ENCODE data around the gene SLC44A2. TPM values are rescaled to one million over a fixed set of nuclear protein-coding genes. Genes with fewer than 3 reads are reported as not detected.

Gene SLC44A2
- polyA plus RNA-seq (2014; cell fraction: cytosol; rRNA removed): 13.7 and 15.7 TPM in 2 replicates
- 21.2 and 36.2 TPM in 2 replicates for polyA plus RNA-seq (2014; cell fraction: nucleus; rRNA removed)

DNA sequence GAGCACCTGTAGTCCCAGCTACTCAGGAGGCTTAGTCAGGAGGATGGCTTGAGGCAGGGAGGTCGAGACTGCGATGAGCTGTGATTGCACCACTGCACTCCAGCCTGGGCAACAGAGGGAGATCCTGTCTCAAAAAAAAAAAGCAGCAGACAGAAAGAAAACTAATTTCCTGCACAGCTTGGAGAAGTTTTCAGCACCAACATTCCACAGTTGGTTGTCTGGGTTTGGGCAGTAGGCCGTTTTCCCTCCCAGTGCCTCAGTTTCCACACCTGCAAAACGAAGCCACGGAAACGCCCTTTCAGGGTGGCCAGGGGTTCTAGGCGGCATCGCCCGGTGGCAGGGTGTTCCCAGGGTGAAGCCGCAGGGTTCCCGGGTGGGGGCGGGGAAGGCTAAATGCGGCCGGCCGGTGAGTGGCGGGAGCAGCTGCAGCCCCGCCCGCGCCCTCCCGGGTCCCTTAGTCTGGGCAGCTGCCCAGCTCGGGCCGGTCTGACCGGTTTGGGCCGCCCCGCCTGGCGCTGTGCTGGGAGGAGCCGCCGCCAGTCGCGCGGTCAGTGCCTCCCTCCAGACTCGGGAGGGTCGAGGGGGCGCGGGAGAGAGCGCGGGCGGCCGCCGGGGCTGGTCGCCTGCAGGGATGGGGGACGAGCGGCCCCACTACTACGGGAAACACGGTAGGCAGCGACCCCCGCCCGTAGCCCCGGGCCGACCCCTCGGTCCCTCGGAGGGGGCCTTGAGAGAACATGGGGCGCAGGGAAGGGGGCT, at the start of gene SLC44A2:
TSS of gene SLC44A2 (plus strand) at position 551 of the 759 bp plus-strand sequence. CDS start at position 632, 81 bp downstream.
- no peak for DNase-seq (ENCODE audit: low spot score)

DNA sequence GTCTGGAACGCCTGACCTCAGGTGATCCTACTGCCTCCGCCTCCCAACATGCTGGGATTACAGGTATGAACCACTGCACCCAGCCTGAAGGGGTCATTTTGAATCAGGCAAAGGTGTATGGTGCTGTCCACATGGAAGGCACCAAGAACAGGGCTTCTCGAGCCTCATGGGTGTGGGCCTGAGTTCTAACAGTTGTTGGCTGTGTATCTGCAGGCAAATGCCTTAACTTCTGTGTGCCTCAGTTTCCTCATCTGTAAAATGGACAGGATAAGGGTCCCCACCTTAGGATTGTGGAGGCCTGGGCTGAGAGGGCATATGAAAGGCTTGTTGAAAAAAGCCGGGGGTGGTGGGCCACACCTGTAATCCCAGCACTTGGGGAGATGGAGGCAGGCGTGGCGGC, 47.4 kb upstream of the SLC44A2 start:
- DNase-seq (ENCODE audit: low spot score): no peak

- DNase-seq (ENCODE audit: low spot score): peak; percentile 91
Measured at GRCh38 chr19:10580979-10581631, 44.2 kb upstream of the SLC44A2 start.

- DNase-seq (ENCODE audit: low spot score): no peak
Measured at GRCh38 chr19:10582091-10582490, 43.3 kb upstream of the SLC44A2 start.

DNA sequence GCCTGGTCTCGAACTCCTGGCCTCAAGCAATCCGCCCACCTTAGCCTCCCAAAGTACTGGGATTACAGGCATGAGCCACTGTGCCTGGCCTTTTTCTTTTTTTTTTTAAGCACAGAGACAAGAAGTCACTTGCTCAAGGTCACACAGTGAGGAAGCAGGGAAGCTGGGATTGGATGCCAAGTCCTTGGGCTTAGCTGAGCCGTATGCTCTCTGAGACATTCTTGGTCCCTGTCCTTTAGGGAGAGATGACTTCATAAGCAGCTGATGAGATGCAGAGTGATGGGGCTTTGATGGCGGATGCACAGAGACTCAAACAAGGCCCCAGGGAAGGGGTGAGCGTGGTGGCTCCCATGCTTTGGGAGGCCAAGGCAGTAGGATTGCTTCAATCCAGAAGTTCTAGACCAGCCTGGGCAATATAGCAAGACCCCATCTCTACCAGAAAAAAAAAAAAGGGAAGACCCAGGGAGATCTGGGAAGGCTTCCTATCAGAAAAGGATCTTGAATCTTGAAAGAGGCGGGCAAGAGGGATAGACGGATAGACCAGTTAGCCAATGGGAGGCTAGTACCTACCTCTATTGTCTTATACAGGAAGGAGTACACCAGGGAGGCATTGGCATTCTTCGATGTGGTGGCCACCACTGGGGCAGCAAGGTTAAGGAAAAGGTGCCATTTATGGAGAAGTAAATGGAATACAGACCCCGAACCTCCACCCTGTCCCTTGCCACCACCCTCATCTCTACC, 42.1 kb upstream of the SLC44A2 start:
- DNase-seq (ENCODE audit: low spot score): no peak

DNA sequence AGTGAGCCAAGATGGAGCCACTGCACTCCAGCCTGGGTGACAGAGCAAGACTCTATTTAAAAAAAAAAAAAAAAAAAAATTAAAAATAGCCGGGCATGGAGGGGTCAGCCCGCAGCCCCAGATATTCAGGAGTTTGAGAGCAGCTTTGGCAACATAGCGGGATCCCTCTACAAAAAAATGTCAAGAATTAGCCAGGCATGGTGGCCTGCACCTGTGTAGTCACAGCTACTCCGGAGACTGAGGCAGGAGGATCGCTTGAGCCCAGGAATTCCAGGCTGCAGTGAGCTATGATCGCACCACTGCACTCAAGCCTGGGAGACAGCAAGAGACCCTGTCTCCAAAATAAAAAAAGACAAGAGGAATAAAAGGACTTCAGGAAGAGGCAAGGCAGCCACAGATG, 39.0 kb upstream of the SLC44A2 start:
- no peak for DNase-seq (ENCODE audit: low spot score)

- DNase-seq (ENCODE audit: low spot score): no peak
Measured at GRCh38 chr19:10587022-10587838, 38.1 kb upstream of the SLC44A2 start, which contains the start of gene AP1M2. AP1M2 (minus strand) TSS chr19:10587312; CDS start chr19:10587231, 81 bp downstream.

DNA sequence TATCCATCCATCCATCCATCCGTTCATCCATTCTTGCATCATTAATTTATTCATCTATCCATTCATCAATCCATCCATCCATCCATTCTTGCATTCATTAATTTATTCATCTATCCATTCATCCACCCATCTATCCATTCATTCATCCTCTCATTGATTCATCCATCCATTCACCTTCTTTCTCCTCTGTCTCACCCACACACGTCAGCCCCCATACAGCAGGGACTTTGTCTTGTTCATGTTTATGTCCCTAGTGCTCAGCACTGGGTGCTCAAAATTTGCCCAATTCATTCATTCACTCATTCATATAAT, 37.6 kb upstream of the SLC44A2 start:
- no peak for DNase-seq (ENCODE audit: low spot score)

DNA sequence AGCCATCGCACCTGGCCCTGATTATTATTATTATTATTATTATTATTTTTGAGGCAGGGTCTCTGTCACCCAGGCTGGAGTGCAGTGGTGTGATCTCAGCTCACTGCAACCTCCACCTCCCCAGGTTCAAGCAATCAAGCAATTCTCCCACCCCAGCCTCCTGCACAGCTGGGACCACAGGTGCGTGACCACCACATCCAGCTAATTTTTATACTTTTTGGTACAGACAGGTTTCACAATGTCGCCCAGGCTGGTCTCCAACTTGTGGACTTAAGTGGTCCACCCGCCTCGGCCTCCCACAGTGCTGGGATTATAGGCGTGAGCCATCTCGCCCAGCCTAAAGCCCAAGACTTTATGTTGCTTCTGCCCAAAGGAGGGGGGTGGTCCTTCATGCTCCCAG, 32.2 kb upstream of the SLC44A2 start:
- DNase-seq (ENCODE audit: low spot score): no peak

DNA sequence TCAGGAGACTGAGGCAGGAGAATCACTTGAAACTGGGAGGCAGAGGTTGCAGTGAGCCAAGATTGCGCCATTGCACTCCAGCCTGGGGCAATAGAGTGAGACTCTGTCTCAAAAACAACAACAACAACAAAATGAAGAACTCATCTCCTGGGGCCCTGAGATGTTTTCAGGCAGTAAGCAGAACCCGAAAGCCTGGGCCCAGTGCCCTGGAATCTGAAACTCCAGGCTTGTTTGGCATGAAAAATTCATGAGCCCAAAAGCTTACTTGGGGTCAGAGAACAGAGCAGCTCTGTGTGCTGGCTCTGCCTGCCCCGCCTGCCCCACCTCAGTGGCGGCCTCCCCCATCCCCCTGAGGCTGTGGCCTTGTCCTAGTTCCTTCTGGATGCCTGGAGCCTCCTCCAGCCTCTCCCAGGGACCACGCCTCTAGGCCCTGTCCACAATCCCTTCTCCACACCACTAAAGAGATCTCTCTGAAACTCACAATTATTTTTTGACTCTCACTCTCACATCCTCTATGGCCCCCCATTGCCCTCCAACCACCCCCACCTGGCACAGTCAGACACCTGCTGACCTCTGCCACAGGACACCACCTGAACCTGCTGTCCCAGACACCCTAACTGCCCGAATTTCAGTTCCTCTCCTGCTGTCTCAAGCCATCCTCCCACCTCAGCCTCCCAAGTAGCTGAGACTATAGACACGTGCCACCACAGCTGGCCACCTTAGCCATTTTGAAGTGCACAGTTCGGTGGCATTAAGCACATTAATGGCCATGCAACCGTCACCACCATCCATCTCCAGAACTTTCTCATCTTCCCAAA, 31.3 kb upstream of the SLC44A2 start:
- DNase-seq (ENCODE audit: low spot score): no peak

DNA sequence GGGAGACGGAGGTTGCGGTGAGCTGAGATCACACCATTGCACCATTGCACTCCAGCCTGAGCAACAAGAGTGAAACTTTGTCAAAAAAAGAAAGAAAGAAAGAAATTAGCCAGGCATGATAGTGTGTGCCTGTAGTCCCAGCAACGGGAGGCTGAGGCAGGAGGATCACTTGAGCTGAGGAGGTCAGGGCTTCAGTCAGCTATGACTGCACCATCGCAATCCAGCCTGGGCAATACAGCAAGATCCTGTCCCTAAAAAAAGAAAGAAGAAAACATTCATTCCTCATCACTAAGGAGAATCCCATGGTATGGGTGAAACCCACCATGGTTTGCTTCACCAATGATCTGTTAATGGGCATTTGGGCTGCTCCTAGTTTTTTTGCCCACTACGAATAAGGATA, 25.2 kb upstream of the SLC44A2 start:
- DNase-seq (ENCODE audit: low spot score): no peak

GRCh38 chr19:10601999-10602329, 23.4 kb upstream of the SLC44A2 start:
- DNase-seq (ENCODE audit: low spot score): no peak

DNA sequence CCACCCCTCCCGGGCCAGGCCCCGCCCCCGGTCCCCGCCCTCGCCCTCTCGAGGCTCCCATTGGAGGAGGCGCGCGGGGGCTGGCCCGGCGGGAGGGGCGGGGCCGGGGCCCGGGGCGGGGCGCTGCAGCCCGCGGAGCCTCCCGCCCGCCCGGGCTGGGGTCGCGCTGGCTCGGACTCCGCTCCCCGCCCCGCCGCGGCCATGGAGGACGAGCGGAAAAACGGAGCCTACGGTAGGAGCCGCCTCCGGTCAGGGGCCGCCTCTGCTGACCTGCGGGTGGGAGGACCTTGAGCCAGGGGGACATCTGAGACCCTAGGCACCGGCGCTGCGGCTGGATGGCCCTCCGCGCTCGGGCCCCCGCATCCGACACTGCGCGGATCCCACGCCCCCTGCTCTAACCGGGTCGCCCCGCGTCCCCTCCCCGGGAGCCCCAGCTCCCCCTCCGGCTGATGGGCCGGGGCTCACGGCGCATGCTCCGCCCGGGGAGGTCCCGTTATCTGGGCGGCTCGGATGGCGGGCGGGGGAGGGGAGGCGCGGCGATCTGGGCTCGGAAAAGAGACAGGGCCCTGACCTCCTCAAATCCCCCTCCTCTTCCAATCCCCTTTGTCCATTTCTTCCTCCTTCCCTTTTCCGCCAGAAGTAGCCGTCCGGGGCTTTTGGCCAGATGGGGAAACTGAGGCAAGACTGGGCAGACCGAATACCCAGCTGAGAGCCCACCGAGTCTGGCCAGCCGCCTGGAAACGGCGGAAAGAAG, 22.8 kb upstream of the SLC44A2 start:
- peak; percentile 65 for DNase-seq (ENCODE audit: low spot score)

GRCh38 chr19:10603084-10603872, 22.1 kb upstream of the SLC44A2 start:
- DNase-seq (ENCODE audit: low spot score): no peak

DNA sequence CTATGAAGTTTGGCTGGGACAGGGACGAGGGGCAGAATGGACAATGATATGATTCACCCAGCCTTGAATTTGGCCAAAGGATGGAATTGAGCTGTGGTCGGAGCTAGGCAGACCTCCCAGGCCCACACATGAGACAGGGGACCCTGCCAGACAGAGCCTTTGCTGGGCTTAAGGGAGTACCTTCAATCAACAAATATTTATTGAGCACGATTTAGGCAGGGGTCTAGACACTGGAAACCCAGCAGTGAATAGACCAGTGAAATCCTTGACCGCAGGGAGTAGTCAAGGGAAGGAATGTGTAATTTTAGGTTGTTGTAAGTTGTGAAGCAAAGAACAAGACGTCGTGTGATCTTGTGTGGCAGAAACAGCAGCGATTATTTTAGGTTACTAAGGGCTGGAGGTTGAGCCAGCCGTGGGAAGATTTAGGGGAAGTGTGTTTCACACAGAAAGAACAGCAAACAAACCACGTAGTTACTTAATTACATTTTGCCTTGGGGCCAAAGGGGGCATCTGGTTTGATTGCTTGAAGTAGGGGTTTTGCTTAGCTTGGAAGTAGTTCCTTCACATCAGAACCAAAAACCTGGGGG, 21.4 kb upstream of the SLC44A2 start:
- DNase-seq (ENCODE audit: low spot score): no peak

DNA sequence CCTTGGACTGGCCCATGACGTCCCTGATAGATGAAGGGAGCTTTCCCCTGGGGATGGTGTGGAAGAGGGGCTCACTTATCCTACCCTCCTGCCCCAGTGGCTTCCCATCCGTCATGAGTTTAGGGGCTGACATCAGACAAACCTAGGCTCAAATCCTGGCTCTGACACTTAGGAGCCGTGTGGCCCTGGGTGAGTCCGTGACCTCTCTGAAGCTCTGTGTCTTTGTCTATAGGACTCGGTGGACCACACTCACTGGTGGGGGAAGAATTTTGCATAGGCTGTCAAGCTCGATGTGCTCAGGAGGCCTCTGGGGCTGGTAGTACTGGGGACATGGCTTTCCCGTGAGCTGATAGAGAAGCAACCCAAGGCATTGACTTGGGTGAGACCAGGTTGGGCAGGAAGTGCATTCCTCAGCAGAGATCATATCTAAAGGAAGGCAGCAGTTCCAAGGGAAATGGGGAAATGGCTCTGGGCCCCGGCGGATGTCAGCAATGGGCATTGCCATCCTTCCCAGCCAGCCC, 20.8 kb upstream of the SLC44A2 start:
- DNase-seq (ENCODE audit: low spot score): no peak

DNA sequence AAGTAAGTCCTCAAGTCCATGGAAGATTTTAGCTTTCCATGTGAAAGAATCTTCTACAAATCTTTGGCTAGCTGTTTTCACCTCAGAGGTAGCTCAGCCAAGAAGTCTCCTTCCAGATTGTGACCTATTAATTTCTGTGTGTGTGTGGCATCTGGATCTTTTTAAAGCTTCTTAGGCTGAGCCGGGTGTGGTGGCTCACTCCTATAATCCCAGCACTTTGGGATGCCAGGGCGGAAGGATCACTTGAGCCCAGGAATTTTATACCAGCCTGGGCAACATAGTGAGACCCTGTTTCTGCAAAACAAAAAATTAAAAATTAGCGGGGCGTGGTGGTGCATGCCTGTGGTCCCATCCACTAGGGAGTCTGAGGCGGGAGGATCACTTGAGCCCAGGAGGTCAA, 13.4 kb upstream of the SLC44A2 start:
- DNase-seq (ENCODE audit: low spot score): no peak

GRCh38 chr19:10612499-10613119, 12.7 kb upstream of the SLC44A2 start:
- DNase-seq (ENCODE audit: low spot score): no peak

All from SK-N-DZ (cell line).